Measurements from ENCODE around the gene CEP128. TPM values are rescaled to one million over a fixed set of nuclear protein-coding genes. Genes with fewer than 3 reads are reported as not detected.

Gene CEP128
- total and polyA plus RNA-seq, 7 donors: 0.79 to 2.3 (median 1.8) TPM

DNA sequence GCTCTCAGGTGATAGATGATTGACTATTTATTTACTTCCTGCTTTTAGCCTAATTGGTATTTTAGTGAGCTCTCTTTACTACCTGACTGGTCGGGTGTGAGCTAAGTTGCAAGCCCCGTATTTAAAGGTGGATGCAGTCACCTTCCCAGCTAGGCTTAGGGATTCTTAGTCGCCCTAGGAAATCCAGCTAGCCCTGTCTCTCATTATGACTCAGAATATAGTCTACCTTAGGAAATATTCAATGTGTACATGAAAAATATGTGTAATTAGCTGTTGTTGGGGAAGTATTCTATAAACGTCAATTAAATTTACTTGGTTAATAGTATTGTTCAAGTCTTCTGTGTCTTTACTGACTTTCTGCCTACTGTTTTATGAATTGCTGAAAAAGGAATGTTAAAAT lies 423.4 kb downstream of the CEP128 start:
- Histone ChIP-seq H3K4me1 (no peaks in the 10 kb centered on the region), H3K27ac (no peak overlapping the region)
- 94 to 97% (median 96%) methylated on average over 4 of the region's 4 CpGs for WGBS, 3 donors

DNA sequence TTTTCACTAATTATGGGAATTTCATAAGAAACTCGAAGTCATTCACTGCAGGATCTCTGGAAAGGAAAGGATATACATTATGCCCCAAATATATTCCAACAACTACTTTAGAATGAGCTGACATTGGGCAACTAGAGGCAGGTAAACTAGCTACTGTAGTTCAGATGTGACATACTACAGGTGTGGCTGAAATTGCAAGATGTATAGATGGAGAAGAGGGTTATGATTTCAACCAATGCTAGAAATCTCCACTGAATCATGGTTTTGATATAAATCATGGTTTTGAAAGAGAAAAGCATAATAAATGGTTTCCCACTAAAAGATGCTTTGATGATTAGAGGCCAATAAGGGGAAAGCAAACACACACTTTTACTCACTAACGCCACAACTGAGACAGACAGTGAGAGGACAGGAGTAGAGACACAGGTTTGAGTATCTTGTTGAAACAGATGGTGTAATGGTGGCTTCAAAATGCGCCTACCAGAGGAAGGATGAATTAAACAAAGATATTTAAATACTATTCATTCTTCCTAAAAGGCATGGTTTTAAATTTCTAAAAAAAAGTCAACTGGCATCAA lies 434.2 kb downstream of the CEP128 start:
- ATAC-seq (no peak), DNase-seq (no peak)
- TF ChIP-seq, protein P1, sequence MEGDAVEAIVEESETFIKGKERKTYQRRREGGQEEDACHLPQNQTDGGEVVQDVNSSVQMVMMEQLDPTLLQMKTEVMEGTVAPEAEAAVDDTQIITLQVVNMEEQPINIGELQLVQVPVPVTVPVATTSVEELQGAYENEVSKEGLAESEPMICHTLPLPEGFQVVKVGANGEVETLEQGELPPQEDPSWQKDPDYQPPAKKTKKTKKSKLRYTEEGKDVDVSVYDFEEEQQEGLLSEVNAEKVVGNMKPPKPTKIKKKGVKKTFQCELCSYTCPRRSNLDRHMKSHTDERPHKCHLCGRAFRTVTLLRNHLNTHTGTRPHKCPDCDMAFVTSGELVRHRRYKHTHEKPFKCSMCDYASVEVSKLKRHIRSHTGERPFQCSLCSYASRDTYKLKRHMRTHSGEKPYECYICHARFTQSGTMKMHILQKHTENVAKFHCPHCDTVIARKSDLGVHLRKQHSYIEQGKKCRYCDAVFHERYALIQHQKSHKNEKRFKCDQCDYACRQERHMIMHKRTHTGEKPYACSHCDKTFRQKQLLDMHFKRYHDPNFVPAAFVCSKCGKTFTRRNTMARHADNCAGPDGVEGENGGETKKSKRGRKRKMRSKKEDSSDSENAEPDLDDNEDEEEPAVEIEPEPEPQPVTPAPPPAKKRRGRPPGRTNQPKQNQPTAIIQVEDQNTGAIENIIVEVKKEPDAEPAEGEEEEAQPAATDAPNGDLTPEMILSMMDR (IDR thresholded peaks at IDR 0.05): no peak
- 97% methylated on average over 3 of the region's 3 CpGs for WGBS, 3 donors
- intact Hi-C loops (cut with DNase I): no loop called here
- no peak overlapping the region for H3K4me3 ChIP-seq
- H3K36me3 ChIP-seq (ENCODE audit: insufficient read depth in 1 of 2, low read depth in 1 of 2): no peaks in the 10 kb centered on the region
- H3K27me3 ChIP-seq (ENCODE audit: insufficient read depth in 3 of 3, low read length in 2 of 3): no peaks in the 10 kb centered on the region
- no peaks in the 10 kb centered on the region for H3K4me1 ChIP-seq
- no peaks in the 10 kb centered on the region for H3K9me3 ChIP-seq
- no peak overlapping the region for H3K27ac ChIP-seq

More for the DNA sequence above, 423.4 kb downstream of the CEP128 start:
- Histone ChIP-seq H3K9me3 (no peaks in the 10 kb centered on the region), H3K4me3 (no peak overlapping the region), H3K27me3 (ENCODE audit: insufficient read depth in 3 of 3, low read length in 2 of 3) (no peaks in the 10 kb centered on the region), H3K36me3 (ENCODE audit: insufficient read depth in 1 of 2, low read depth in 1 of 2) (peaks cover 0 to 4% of the 10 kb centered on the region in 2 donors)
- DNase-seq (no peak), ATAC-seq (no peak)
- intact Hi-C loops (cut with DNase I): no loop called here
- TF ChIP-seq, protein P1 (IDR thresholded peaks at IDR 0.05): no peak

DNA sequence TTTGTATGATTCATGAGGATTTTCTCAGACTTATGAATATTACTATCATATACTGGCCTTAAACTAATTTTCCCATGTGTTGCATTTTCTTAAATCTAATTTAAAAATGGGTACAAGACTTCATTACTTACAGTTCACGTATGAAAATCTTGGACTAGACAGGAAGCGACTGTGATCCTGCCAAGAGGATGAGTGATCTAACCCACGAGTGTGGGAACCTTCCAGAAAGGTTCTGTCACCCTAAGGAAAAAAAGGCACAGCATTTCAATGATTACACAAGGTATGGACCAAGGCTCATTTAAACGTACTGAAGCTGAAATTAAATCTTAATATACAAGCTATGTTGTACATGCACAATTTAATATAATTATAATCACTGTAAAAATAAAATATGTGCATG lies 436.8 kb downstream of the CEP128 start:
- H3K4me1 ChIP-seq: no peaks in the 10 kb centered on the region
- no peak for DNase-seq
- no peak overlapping the region for H3K4me3 ChIP-seq
- no peak for ATAC-seq
- TF ChIP-seq, protein P1 (IDR thresholded peaks at IDR 0.05): no peak
- intact Hi-C loops (cut with DNase I): no loop called here
- WGBS, 3 donors: 58 to 74% (median 61%) methylated on average over 4 of the region's 4 CpGs
- H3K36me3 ChIP-seq (ENCODE audit: insufficient read depth in 1 of 2, low read depth in 1 of 2): no peaks in the 10 kb centered on the region
- H3K27me3 ChIP-seq (ENCODE audit: insufficient read depth in 3 of 3, low read length in 2 of 3): no peaks in the 10 kb centered on the region
- no peak overlapping the region for H3K27ac ChIP-seq
- no peaks in the 10 kb centered on the region for H3K9me3 ChIP-seq

DNA sequence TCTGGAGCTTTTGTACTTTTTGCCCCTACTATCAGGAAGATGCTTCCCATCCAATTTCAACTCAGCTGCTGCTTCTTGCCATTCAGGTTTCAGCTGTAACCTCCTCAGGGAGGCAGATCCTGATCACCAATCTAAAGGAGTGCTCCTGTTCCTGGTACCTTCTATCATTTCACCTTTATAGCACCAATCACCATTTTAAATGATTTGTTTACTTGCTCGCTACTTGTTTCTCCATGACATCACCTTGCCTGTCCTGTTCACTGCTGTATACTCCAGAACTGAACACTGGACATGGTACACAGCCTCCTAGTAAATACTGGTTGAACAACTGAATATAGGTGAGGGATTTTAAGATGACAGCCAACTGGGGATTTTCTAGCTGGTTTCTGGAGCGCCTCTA lies 443.0 kb downstream of the CEP128 start:
- Histone ChIP-seq H3K9me3 (no peaks in the 10 kb centered on the region), H3K4me1 (no peaks in the 10 kb centered on the region), H3K4me3 (no peak overlapping the region), H3K27me3 (ENCODE audit: insufficient read depth in 3 of 3, low read length in 2 of 3) (no peaks in the 10 kb centered on the region), H3K27ac (no peak overlapping the region), H3K36me3 (ENCODE audit: insufficient read depth in 1 of 2, low read depth in 1 of 2) (peaks cover 0 to 2% of the 10 kb centered on the region in 2 donors)
- intact Hi-C loops (cut with DNase I): no loop called here
- WGBS, 3 donors: 96 to 100% (median 100%) methylated on average over 2 of the region's 2 CpGs
- DNase-seq: no peak
- ATAC-seq: no peak
- TF ChIP-seq, protein P1 (IDR thresholded peaks at IDR 0.05): no peak

DNA sequence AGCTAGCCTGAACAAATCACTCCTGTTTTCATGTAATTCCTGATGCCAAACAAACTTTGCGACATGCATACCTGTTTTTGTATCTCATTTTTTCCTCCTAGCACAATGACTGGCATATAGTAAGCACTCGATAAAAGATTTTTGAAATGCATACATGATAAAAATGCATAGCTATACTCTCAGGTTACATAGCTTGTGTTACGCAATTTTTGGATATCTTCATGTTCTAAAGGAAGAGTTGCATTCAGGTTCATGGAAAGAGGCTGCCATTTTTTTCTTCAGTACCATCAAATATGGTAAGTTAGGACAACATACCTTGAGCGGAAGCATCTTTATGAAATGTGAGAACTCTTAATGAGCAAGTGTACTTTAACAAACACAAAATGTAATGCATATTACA lies 445.4 kb downstream of the CEP128 start:
- no peaks in the 10 kb centered on the region for H3K9me3 ChIP-seq
- WGBS, 3 donors: 96 to 99% (median 97%) methylated on average over 4 of the region's 4 CpGs
- no peak for DNase-seq
- peaks cover 0 to 2% of the 10 kb centered on the region in 2 donors for H3K36me3 ChIP-seq (ENCODE audit: insufficient read depth in 1 of 2, low read depth in 1 of 2)
- intact Hi-C loops (cut with DNase I): no loop called here
- TF ChIP-seq, protein P1 (IDR thresholded peaks at IDR 0.05): no peak
- H3K4me3 ChIP-seq: no peak overlapping the region
- H3K4me1 ChIP-seq: peaks cover under 1% of the 10 kb centered on the region
- no peak overlapping the region for H3K27ac ChIP-seq
- H3K27me3 ChIP-seq (ENCODE audit: insufficient read depth in 3 of 3, low read length in 2 of 3): no peaks in the 10 kb centered on the region
- no peak for ATAC-seq

Data from psoas muscle (tissue), 8 donors.